Measurements from ENCODE around the gene ASH1L.
"Not testable (repeated sequence)": the region's sequence is repeated elsewhere in the genome, so short reads cannot be mapped to it uniquely, and the experiment has no call there.

The ASH1L gene

DNA sequence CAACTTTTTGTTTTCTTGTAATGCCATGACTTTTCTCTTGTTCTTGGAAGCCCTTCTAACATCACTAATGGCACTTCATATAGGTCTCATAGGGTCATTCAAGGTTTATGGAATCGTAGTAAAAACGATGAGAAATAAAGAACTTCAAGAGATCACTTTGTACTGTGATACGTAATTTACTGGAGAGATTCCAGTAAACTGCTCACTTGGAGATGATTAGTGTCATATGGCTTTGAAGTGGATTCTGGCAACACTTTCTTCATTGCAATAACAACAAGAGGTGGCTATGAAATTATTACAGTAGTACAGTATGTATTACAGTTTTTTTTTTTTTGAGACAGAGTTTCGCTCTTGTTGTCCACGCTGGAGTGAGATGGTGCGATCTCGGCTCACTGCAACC is 138.5 kb downstream of the ASH1L start:
- no peak overlapping the region for H3K4me3 ChIP-seq (replicated peaks; ENCODE audit: low read depth, low read length)
- TF ChIP-seq, protein P1, sequence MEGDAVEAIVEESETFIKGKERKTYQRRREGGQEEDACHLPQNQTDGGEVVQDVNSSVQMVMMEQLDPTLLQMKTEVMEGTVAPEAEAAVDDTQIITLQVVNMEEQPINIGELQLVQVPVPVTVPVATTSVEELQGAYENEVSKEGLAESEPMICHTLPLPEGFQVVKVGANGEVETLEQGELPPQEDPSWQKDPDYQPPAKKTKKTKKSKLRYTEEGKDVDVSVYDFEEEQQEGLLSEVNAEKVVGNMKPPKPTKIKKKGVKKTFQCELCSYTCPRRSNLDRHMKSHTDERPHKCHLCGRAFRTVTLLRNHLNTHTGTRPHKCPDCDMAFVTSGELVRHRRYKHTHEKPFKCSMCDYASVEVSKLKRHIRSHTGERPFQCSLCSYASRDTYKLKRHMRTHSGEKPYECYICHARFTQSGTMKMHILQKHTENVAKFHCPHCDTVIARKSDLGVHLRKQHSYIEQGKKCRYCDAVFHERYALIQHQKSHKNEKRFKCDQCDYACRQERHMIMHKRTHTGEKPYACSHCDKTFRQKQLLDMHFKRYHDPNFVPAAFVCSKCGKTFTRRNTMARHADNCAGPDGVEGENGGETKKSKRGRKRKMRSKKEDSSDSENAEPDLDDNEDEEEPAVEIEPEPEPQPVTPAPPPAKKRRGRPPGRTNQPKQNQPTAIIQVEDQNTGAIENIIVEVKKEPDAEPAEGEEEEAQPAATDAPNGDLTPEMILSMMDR (IDR thresholded peaks at IDR 0.05; ENCODE audit: low read length, missing control alignments), result no peak
- DNase-seq (ENCODE audit: low read depth), result no peak

DNA sequence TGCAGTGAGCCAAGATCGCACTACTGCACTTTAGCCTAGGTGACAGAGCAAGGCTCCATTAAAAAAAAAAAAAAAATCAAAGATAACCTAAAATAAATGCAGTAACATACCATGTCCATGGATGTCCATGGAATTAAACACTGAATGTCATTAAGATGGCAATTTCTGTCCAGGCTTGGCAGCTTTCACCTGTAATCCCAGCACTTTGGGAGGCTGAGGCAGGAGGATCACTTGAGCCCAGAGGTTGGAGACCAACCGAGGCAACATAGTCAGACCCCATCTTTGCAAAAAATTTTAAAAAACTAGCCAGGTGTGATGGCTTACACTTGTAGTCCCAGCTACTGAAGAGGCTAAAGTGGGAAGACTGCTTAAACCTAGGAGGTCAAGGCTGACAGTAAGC is 141.8 kb downstream of the ASH1L start:
- DNase-seq (ENCODE audit: low read depth), result no peak
- no peak overlapping the region for H3K4me3 ChIP-seq (replicated peaks; ENCODE audit: low read depth, low read length)
- TF ChIP-seq, protein P1 (IDR thresholded peaks at IDR 0.05; ENCODE audit: low read length, missing control alignments), result no peak

DNA sequence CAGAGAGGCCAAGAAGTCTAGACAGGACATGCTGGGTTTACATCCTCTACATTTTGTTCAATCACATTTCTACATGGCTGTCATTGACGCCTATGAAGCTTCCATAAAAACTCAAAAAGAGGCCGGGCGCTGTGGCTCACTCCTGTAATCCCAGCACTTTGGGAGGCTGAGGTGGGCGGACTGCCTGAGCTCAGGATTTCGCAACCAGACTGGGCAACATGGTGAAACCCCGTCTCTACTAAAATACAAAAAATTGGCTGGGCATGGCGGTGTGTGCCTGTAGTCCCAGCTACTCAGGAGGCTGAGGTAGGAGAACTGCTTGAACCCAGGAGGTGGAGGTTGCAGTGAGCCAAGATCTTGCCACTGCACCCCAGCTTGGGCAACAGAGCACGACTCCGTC is 150.8 kb downstream of the ASH1L start:
- not testable (repeated sequence) for H3K4me3 ChIP-seq (replicated peaks; ENCODE audit: low read depth, low read length); DNase-seq (ENCODE audit: low read depth)

DNA sequence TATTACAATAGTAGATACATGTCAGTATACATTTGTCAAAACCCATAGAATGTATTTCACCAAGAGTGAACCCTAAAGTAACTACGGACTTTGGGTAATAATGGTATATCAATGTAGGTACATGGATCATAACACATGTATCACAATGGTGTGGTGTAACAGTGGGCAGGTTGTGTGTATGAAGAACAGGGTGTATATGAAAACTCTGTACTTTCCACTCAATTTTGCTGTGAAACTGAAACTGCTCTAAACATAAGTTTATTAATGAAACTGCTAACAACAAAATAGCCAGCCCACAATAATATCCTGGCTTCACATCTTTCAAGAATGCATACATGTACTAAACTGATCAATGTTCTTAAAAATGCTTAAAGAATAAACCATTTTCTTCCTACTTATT is 151.7 kb downstream of the ASH1L start:
- TF ChIP-seq, protein P1 (IDR thresholded peaks at IDR 0.05; ENCODE audit: low read length, missing control alignments), result no peak
- no peak overlapping the region for H3K4me3 ChIP-seq (replicated peaks; ENCODE audit: low read depth, low read length)
- DNase-seq (ENCODE audit: low read depth), result no peak

DNA sequence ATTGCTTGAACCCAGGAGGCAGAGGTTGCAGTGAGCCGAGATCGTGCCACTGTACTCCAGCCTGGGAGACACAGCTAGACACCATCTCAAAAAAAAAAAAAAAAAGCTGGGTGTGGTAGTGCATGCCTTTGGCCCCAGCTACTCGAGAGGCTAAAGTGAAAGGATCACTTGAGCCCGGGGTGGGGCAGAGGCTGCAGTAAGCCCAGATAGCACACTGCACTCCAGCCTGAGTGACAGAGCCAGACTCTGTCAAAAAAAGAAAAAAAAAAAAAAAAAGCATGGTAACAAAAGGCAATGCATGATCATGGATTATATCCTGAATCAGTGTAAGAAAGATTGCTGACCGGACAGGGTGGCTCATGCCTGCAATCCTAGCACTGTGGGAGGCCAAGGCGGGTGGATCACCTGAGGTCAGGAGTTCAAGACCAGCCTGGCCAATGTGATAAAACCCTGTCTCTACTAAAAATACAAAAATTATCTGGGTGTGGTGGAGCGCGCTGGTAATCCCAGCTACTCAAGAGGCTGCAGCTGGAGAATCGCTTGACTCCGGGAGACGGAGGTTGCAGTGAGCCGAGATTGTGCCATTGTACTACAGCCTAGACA is 165.6 kb downstream of the ASH1L start:
- TF ChIP-seq, protein P1 (IDR thresholded peaks at IDR 0.05; ENCODE audit: low read length, missing control alignments), result no peak
- H3K4me3 ChIP-seq (replicated peaks; ENCODE audit: low read depth, low read length), result no peak overlapping the region
- DNase-seq (ENCODE audit: low read depth), result no peak

DNA sequence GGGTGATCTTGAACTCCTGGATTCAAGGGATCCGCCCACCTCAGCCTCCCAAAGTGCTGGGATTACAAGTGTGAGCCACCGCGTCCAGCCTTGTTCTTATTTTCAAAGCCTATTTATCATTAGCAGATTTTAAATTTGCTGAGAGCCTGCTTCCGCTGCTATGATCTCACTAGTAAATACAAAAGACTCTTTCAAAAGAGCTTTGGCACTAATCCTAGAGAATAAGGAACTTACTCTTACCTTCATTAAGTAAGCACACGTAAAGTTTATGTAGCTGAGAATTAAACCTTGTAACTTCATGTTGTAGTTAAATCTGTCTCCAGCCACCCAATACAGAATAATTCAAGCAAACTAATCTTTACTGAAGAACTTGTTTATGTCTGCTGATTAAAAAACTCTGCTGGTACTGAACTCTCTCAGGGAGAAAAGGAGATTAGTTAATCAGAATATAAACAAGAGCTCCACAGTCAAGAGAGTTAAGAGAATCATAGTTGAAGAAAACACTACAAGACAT is 169.6 kb downstream of the ASH1L start:
- TF ChIP-seq, protein P1 (IDR thresholded peaks at IDR 0.05; ENCODE audit: low read length, missing control alignments), result no peak
- peak; percentile 56 for DNase-seq (ENCODE audit: low read depth)
- H3K4me3 ChIP-seq (replicated peaks; ENCODE audit: low read depth, low read length), result no peak overlapping the region

DNA sequence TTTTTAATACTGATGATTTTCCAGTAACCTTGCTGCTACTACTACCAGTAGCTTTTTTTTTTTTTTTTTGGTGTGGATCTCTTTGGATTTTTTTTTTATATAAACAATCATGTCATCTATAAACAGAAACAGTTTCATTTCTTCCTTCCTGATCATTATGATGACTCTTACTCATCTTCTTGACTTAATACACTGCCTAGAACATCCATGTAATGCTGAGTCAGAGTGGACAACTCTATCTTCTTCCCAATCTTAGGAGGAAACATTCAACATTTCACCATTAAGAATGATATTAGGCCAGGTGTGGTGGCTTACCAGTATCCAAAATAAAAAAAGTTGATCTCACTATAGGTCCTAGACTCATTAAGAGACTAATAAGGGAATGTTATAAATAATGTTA is 172.8 kb downstream of the ASH1L start:
- peak; percentile 14 for DNase-seq (ENCODE audit: low read depth)
- TF ChIP-seq, protein P1 (IDR thresholded peaks at IDR 0.05; ENCODE audit: low read length, missing control alignments), result no peak
- no peak overlapping the region for H3K4me3 ChIP-seq (replicated peaks; ENCODE audit: low read depth, low read length)

DNA sequence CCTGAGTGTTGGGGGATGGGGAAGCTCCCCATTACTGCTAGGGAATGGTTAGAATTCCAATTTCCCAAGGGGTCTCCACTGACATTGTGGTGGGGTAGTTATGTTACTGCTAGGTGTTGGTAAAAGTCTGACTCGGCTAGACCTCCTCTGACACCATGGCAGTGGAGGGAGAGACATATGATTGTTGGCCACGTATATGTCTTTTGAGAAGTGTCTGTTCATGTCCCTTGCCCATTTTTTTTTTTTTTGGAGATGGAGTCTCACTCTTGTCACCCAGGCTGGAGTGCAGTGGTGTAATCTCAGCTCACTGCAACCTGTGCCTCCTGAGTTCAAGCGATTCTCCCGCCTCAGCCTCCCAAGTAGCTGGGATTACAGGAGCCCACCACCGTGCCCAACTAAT is 176.8 kb downstream of the ASH1L start:
- not testable (repeated sequence) for H3K4me3 ChIP-seq (replicated peaks; ENCODE audit: low read depth, low read length); DNase-seq (ENCODE audit: low read depth)
